ENCODE data around the gene LEO1. TPM values are rescaled to one million over a fixed set of nuclear protein-coding genes. Genes with fewer than 3 reads are reported as not detected.
A peak's percentile ranks its signal among the peaks of the same experiment; 100 is the strongest.

The LEO1 gene
- total and polyA plus RNA-seq, 2 of the 13 experiments (the other 11 are each of a cell fraction or from before 2014, with no cell fraction given), result 17.0 to 60.3 TPM

DNA sequence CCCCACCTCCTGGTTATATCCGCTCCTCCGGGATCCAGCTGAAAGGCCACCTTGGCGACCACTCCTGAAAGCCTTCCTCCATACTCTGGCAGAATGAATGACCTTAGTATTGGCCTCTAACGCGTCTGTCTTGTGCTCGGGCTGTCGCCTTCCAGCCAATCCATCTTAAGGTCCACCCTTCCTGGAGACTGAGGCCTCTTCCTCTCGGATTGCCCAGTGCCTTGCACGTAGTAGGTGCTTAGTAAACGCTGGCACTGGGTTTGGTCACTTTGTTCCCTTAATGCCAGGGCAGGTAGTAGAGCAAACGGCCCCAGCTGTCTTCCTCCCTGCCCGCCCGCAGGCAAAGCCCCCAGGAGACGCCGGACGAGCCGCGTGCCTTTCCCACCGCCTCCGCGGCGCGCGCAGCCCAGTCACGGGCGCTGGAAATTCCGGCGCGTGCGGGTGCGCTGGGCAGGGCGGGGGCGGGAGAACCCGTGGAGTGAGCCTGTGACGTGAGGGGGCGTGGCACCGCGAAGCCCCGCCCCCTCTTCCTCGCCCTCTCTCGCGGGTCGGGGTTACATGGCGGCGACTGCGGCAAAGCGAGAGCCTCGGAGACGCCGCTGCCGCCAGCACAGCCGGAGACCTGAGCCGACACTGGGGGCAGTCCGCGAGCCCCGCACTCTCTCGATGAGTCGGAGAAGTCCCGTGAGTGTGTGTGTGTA lies 47.3 kb upstream of the LEO1 start, which contains the start of gene MAPK6 (continued):
- TF ChIP-seq ZNF646 (CRISPR knock-in tag; IDR thresholded peaks at IDR 0.05), result no peak
- TF ChIP-seq, protein P1, sequence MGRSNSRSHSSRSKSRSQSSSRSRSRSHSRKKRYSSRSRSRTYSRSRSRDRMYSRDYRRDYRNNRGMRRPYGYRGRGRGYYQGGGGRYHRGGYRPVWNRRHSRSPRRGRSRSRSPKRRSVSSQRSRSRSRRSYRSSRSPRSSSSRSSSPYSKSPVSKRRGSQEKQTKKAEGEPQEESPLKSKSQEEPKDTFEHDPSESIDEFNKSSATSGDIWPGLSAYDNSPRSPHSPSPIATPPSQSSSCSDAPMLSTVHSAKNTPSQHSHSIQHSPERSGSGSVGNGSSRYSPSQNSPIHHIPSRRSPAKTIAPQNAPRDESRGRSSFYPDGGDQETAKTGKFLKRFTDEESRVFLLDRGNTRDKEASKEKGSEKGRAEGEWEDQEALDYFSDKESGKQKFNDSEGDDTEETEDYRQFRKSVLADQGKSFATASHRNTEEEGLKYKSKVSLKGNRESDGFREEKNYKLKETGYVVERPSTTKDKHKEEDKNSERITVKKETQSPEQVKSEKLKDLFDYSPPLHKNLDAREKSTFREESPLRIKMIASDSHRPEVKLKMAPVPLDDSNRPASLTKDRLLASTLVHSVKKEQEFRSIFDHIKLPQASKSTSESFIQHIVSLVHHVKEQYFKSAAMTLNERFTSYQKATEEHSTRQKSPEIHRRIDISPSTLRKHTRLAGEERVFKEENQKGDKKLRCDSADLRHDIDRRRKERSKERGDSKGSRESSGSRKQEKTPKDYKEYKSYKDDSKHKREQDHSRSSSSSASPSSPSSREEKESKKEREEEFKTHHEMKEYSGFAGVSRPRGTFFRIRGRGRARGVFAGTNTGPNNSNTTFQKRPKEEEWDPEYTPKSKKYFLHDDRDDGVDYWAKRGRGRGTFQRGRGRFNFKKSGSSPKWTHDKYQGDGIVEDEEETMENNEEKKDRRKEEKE (IDR thresholded peaks at IDR 0.05), result no peak
- TF ChIP-seq RXRB (CRISPR knock-in tag; IDR thresholded peaks at IDR 0.05; ENCODE audit: borderline replicate concordance), result peak; percentile 14; the same call in 1 of the 2 replicates
- no peak for TF ChIP-seq TAF15 (IDR thresholded peaks at IDR 0.05; ENCODE audit: low read depth, low read length, poor library complexity, severe bottlenecking)
- TF ChIP-seq ELF1 (CRISPR knock-in tag; IDR thresholded peaks at IDR 0.05), result no peak
- no peak for TF ChIP-seq ZNF740 (CRISPR knock-in tag; IDR thresholded peaks at IDR 0.05)
- TF ChIP-seq, protein P2, sequence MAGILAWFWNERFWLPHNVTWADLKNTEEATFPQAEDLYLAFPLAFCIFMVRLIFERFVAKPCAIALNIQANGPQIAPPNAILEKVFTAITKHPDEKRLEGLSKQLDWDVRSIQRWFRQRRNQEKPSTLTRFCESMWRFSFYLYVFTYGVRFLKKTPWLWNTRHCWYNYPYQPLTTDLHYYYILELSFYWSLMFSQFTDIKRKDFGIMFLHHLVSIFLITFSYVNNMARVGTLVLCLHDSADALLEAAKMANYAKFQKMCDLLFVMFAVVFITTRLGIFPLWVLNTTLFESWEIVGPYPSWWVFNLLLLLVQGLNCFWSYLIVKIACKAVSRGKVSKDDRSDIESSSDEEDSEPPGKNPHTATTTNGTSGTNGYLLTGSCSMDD (CRISPR knock-in tag; IDR thresholded peaks at IDR 0.05), result 0 out of 2 replicates have a peak, but pooled peaks have one; percentile 68
- TF ChIP-seq ZNF207 (IDR thresholded peaks at IDR 0.05; ENCODE audit: borderline replicate concordance), result no peak
- no peak for TF ChIP-seq ZNF3 (CRISPR knock-in tag; IDR thresholded peaks at IDR 0.05)
- TF ChIP-seq HNF4A (CRISPR knock-in tag; IDR thresholded peaks at IDR 0.05), result peak; percentile 28; the same call in 1 of the 2 replicates
- TF ChIP-seq REPIN1 (CRISPR knock-in tag; IDR thresholded peaks at IDR 0.05; ENCODE audit: borderline replicate concordance, low read depth), result peak; percentile 92
- TF ChIP-seq MTF2 (CRISPR knock-in tag; IDR thresholded peaks at IDR 0.05; ENCODE audit: borderline replicate concordance), result 0 out of 2 replicates have a peak, but pooled peaks have one; percentile 25
- TF ChIP-seq THAP11 (CRISPR knock-in tag; IDR thresholded peaks at IDR 0.05), result no peak
- TF ChIP-seq ZKSCAN5 (CRISPR knock-in tag; IDR thresholded peaks at IDR 0.05), result no peak
- peak; percentile 64; the same call in 1 of the 2 replicates for TF ChIP-seq ZNF749 (CRISPR knock-in tag; IDR thresholded peaks at IDR 0.05; ENCODE audit: borderline replicate concordance)
- peak in 1 of 2 experiments; percentile 72; a peak in 2 of 4 replicates for TF ChIP-seq HMGXB4 (CRISPR knock-in tag; IDR thresholded peaks at IDR 0.05; ENCODE audit: borderline replicate concordance in 1 of 2, low read depth in 1 of 2)

All from HepG2 (cell line).